Brain microvascular endothelial cell (primary cell): ENCODE measurements around the gene TMEM130.

Experiments used
- DNase-seq: peaks from one replicate; pipeline ENCODE4 v3.0.0-alpha.2; 2020
- H3K27ac ChIP-seq: fragments of 250-450 bp; sonication (Bioruptor Pico); 2 replicates; pipeline ENCODE4 v1.5.1; 2020; ENCODE audit warnings: mild to moderate bottlenecking, moderate library complexity
- H3K27me3 ChIP-seq: fragments of 250-450 bp; sonication (Bioruptor Pico); replicated peaks from 2 replicates; pipeline ENCODE4 v1.5.1; 2020; ENCODE audit warnings: mild to moderate bottlenecking
- H3K36me3 ChIP-seq: fragments of 250-450 bp; sonication (Bioruptor Pico); replicated peaks from 2 replicates; pipeline ENCODE4 v1.5.1; 2020; ENCODE audit warnings: mild to moderate bottlenecking
- H3K4me3 ChIP-seq: 2 replicates; pipeline ENCODE4 v1.5.1; 2011; ENCODE audit warnings: low read depth, mild to moderate bottlenecking, control low read depth, low read length, moderate library complexity
- in situ Hi-C: cut with HindIII; loops from 2 replicates; pipeline ENCODE4 v1.10.0; 2017; ENCODE audit warnings: low sequenced_read_pairs, low pct_ligation_motif_present
- TF ChIP-seq, protein P1 (sequence below): IDR thresholded peaks from 2 replicates; pipeline ENCODE4 v1.5.1; 2011; ENCODE audit warnings: low read depth, mild to moderate bottlenecking, moderate library complexity, low read length, control low read depth, inconsistent platforms; ENCODE audit errors: missing control alignments

Gene TMEM130

GRCh38 chr7:98879979-98880315, 10.1 kb upstream of the TMEM130 start:
- Histone ChIP-seq H3K27ac (no peak overlapping the region), H3K27me3 (no peaks in the 10 kb centered on the region), H3K36me3 (peaks cover 33% of the 10 kb centered on the region), H3K4me3 (peak overlapping the region; percentile 83)
- TF ChIP-seq, protein P1, sequence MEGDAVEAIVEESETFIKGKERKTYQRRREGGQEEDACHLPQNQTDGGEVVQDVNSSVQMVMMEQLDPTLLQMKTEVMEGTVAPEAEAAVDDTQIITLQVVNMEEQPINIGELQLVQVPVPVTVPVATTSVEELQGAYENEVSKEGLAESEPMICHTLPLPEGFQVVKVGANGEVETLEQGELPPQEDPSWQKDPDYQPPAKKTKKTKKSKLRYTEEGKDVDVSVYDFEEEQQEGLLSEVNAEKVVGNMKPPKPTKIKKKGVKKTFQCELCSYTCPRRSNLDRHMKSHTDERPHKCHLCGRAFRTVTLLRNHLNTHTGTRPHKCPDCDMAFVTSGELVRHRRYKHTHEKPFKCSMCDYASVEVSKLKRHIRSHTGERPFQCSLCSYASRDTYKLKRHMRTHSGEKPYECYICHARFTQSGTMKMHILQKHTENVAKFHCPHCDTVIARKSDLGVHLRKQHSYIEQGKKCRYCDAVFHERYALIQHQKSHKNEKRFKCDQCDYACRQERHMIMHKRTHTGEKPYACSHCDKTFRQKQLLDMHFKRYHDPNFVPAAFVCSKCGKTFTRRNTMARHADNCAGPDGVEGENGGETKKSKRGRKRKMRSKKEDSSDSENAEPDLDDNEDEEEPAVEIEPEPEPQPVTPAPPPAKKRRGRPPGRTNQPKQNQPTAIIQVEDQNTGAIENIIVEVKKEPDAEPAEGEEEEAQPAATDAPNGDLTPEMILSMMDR = no peak
- in situ Hi-C loops = no loop called here
- no peak for DNase-seq

DNA sequence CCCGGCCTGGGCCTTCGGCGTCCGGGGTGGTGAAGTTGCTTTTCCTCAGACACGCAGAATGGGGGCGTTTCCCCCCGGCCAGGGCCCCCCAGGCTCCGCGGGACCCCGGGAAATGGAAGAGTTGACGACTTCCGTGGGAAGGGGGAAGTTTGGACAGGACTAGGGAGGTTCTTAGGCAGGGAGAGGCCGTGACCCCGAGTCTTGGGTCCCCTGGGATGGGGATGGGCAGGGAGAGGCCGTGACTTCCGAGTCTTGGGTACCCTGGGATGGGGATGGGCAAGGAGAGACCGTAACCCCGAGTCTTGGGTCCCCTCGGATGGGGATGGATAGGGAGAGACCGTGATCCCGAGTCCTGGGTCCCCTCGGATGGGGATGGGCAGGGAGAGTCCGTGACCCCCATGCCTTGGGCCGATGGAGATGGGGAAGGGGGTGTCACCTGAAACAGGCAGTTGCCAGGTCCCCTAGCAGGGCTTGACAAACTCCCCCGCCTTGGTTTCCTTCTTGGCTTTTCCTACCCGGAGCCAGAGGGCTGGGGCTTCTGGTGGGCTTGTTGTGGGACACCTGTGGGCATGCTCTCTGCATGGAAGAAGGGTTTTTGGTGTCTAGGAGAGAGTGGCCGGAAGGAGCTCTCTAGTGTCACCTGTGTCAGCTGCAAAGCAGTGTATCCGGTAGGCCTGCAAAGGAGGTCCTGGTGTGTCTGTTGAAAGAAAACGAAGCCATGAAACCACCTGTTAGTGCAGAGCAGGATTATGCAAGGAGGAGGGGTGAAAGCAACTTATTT, 9.6 kb upstream of the TMEM130 start:
- TF ChIP-seq, protein P1 = peak; percentile 42
- Histone ChIP-seq H3K36me3 (peaks cover 29% of the 10 kb centered on the region), H3K27ac (peak overlapping the region; percentile 87), H3K27me3 (no peaks in the 10 kb centered on the region), H3K4me3 (peak overlapping the region; percentile 83)
- in situ Hi-C loops = no loop called here
- DNase-seq = no peak

DNA sequence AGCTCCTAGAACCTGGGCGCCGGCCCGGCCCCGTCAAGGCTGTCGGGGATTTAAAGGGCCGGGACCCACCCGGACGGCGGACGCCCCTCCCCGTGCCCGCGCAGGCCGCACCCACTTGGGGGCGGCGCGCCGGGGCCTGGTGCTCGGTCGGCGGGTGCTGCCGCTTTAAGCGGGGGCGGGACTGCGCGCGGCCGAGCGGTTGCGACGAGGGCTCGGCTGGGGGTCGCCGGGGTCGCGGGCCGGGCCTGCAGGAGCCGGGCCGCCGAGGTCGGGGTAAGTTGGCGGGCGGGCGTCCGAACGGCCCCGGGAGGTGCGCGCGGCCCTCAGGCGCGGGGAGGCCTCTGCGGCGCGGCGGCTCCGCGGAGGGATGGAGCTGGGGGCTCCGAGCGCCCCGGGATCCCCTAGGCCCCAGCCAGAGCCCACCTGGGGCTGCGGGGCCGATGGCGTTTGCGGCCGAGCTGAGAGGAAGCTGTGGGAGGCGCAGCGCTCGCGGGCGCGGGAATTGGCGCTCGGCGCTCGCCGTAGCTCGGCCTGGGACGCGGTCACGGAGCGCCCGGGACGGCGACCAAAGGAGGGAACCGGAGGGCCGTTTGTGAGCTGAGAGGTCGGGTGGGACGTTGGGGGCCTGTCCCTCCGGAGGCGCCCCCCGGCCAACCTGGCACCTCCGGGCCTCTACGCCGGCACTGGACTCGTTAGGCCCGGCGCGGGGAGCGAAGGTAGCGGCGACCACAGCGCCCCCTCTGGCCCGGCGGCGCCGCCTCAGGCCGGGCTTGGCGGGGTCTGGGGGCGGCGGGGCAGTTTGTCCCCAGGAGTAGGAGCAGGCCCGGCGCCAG, 8.8 kb upstream of the TMEM130 start, which contains the start of gene TRRAP:
TSS of gene TRRAP (plus strand) at position 168 of the 833 bp plus-strand sequence. CDS start 2,619 bp downstream, outside the sequence.
- in situ Hi-C loops = no loop called here
- H3K36me3 ChIP-seq = peaks cover 21% of the 10 kb centered on the region
- DNase-seq = peak; percentile 38
- H3K27me3 ChIP-seq = no peaks in the 10 kb centered on the region
- TF ChIP-seq, protein P1 = peak; percentile 62
- H3K4me3 ChIP-seq = peak within 1 kb of the TSS; percentile 83
- peak within 1 kb of the TSS; percentile 87 for H3K27ac ChIP-seq

DNA sequence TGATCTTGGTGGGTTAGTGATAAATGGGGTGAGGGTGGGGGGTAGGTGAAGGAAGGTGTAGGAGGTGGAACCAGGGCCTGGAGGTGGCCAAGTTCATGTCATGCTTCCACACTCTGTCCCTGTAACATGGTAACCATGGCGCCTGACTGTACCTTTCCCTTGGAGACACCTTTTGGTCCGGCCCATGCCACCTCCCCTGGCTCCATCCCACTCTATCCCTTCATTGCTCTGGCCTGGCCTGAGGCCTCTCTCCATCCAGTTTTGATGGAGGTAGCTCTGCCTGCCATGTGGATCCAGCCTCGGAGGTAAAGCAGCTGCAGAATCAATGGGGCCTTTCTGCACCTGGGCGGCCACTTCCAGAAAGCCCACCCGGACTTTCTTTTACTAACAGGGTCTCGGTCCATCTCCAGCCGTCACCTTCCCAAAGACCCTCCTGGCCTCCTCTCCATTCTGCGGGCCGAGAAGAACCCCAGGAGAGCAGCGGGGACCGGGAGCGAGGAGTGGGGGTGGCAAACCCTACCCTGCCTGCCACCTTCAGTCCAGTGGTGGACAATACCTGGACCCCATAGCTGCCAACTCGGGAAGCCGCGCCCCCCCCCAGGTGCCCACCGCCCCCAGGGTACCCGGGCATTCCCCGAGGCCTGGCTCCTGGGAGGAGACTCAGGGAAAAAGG, 8.0 kb upstream of the TMEM130 start:
- H3K27me3 ChIP-seq = no peaks in the 10 kb centered on the region
- H3K4me3 ChIP-seq = peak overlapping the region; percentile 83
- in situ Hi-C loops = no loop called here
- H3K27ac ChIP-seq = no peak overlapping the region
- DNase-seq = no peak
- TF ChIP-seq, protein P1 = no peak
- H3K36me3 ChIP-seq = peaks cover 16% of the 10 kb centered on the region

DNA sequence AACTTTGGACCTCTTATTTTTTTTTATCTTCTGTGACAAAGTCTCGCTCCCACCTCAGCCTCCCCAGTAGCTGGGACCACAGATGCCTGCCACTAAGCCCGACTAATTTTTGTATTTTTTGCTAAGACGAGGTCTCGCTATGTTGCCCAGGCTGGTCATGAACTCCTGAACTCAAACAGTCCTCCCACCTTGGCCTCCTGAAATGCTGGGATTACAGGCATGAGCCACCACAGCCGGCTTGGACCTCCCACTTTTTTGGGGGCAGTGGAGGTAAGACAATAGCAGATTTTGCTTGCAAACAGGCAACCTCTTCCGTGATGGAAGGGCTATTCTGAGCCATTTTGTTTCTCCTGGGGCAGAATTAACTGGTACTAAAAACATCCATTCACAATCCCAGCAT, 7.3 kb upstream of the TMEM130 start:
- in situ Hi-C loops = no loop called here

More for the DNA sequence above, 7.3 kb upstream of the TMEM130 start:
- TF ChIP-seq, protein P1 = no peak
- Histone ChIP-seq H3K27ac (no peak overlapping the region), H3K27me3 (no peaks in the 10 kb centered on the region), H3K4me3 (no peak overlapping the region), H3K36me3 (peaks cover 11% of the 10 kb centered on the region)
- no peak for DNase-seq
